ENCODE measurements around the gene HIVEP3. TPM values are rescaled to one million over a fixed set of nuclear protein-coding genes. Genes with fewer than 3 reads are reported as not detected.

Gene HIVEP3
- total and polyA plus RNA-seq, 3 donors from 2014 or later, result 4.8 to 7.3 (median 7.2) TPM

GRCh38 chr1:41516168-41517061 is 402.3 kb downstream of the HIVEP3 start:
- H3K4me1 ChIP-seq, result peaks cover 13% of the 10 kb centered on the region
- peak; percentile 95 for DNase-seq
- peak overlapping the region; percentile 52 to 62 for H3K4me3 ChIP-seq
- no peaks in the 10 kb centered on the region for H3K9me3 ChIP-seq
- intact Hi-C loops (cut with DNase I; ENCODE audit: low total_unique reads), result no loop called here
- H3K27me3 ChIP-seq, result no peaks in the 10 kb centered on the region
- peak overlapping the region; percentile 27 to 50 for H3K27ac ChIP-seq
- WGBS, 2 donors, result 5% methylated on average over 39 to 52 of the region's 53 CpGs
- H3K36me3 ChIP-seq (ENCODE audit: low read depth, missing control alignments), result no peaks in the 10 kb centered on the region
- TF ChIP-seq POLR2A (IDR thresholded peaks at IDR 0.05) (no peak), CTCF (IDR thresholded peaks at IDR 0.05) (peak; percentile 63 to 93 (median 90))

- Histone ChIP-seq H3K27ac (no peak overlapping the region), H3K9me3 (no peaks in the 10 kb centered on the region), H3K4me1 (peaks cover 13% of the 10 kb centered on the region), H3K36me3 (ENCODE audit: low read depth, missing control alignments) (no peaks in the 10 kb centered on the region), H3K4me3 (peak overlapping the region in 1 of 2 donors; percentile 52), H3K27me3 (no peaks in the 10 kb centered on the region)
- 2 to 7% methylated on average over 6 of the region's 6 CpGs for WGBS, 2 donors
- DNase-seq, result no peak
- intact Hi-C loops (cut with DNase I; ENCODE audit: low total_unique reads), result no loop called here
- no peak for TF ChIP-seq POLR2A (IDR thresholded peaks at IDR 0.05)
- no peak for TF ChIP-seq CTCF (IDR thresholded peaks at IDR 0.05)
Observed at GRCh38 chr1:41515778-41516167, 402.9 kb downstream of the HIVEP3 start.

- no peaks in the 10 kb centered on the region for H3K36me3 ChIP-seq (ENCODE audit: low read depth, missing control alignments)
- H3K4me1 ChIP-seq, result peaks cover 13% of the 10 kb centered on the region
- no peaks in the 10 kb centered on the region for H3K9me3 ChIP-seq
- no peak overlapping the region for H3K27ac ChIP-seq
- TF ChIP-seq POLR2A (IDR thresholded peaks at IDR 0.05) (no peak), CTCF (IDR thresholded peaks at IDR 0.05) (no peak)
- WGBS, 2 donors, result 74 to 88% methylated on average over 4 to 5 of the region's 5 CpGs
- DNase-seq, result no peak
- H3K4me3 ChIP-seq, result no peak overlapping the region
- H3K27me3 ChIP-seq, result no peaks in the 10 kb centered on the region
- intact Hi-C loops (cut with DNase I; ENCODE audit: low total_unique reads), result no loop called here
Observed at GRCh38 chr1:41515131-41515678, 403.5 kb downstream of the HIVEP3 start.

- intact Hi-C loops (cut with DNase I; ENCODE audit: low total_unique reads), result no loop called here
- Histone ChIP-seq H3K27ac (no peak overlapping the region), H3K4me1 (peaks cover 13% of the 10 kb centered on the region), H3K36me3 (ENCODE audit: low read depth, missing control alignments) (no peaks in the 10 kb centered on the region), H3K27me3 (no peaks in the 10 kb centered on the region), H3K4me3 (no peak overlapping the region), H3K9me3 (no peaks in the 10 kb centered on the region)
- TF ChIP-seq POLR2A (IDR thresholded peaks at IDR 0.05), result no peak
- TF ChIP-seq CTCF (IDR thresholded peaks at IDR 0.05), result no peak
- no peak for DNase-seq
- 87 to 92% methylated on average over 8 of the region's 8 CpGs for WGBS, 2 donors
Observed at GRCh38 chr1:41514381-41514780, 404.3 kb downstream of the HIVEP3 start.
